H1 (cell line): ENCODE results near the gene CREB3L1. TPM values are rescaled to one million over a fixed set of nuclear protein-coding genes. Genes with fewer than 3 reads are reported as not detected.

Experiments used
- CTCF ChIA-PET: fragments of 300-600 bp; sonication (Branson Sonifier 250); formaldehyde crosslinking; loops from one replicate; lab custom pipeline; 2021; ENCODE audit not compliant: partially characterized antibody; lab: Charles Lee
- POLR2A ChIA-PET: fragments of 300-600 bp; sonication (Branson Sonifier 250); formaldehyde crosslinking; loops from one replicate; lab custom pipeline; 2021; ENCODE audit warnings: inconsistent platforms; ENCODE audit not compliant: partially characterized antibody; lab: Charles Lee
- DNase-seq, 2 experiments: peaks; one replicate each; pipeline versions ENCODE4 v3.0.0 to v3.0.0-alpha.2; 2010 to 2022; ENCODE audit warnings: low spot score in 2 of 2, low read depth in 1 of 2, mixed read lengths in 1 of 2
- FAIRE-seq: peaks from 2 replicates; lab custom pipeline; 2011; peaks lifted over from hg19 to GRCh38; lab: Jason Lieb, UNC
- H2AFZ ChIP-seq: 2 replicates; pipeline ENCODE4 v1.8.1; 2012; ENCODE audit warnings: low read length, inconsistent platforms
- H2AK5ac ChIP-seq: 2 replicates; pipeline ENCODE4 v1.6.1; 2013; ENCODE audit warnings: low read depth, low read length
- H2BK120ac ChIP-seq: replicated peaks from 2 replicates; pipeline ENCODE3; 2013; ENCODE audit warnings: low read depth, low read length, inconsistent platforms
- H2BK12ac ChIP-seq: 2 replicates; pipeline ENCODE4 v1.6.1; 2013; ENCODE audit warnings: low read depth, low read length
- H2BK15ac ChIP-seq: 2 replicates; pipeline ENCODE4 v1.6.1; 2013; ENCODE audit warnings: low read length
- H2BK20ac ChIP-seq: 2 replicates; pipeline ENCODE4 v1.6.1; 2013; ENCODE audit warnings: low read length
- H2BK5ac ChIP-seq: 2 replicates; pipeline ENCODE4 v1.6.1; 2013; ENCODE audit warnings: low read depth, low read length
- H3K14ac ChIP-seq: 2 replicates; pipeline ENCODE4 v1.6.1; 2013; ENCODE audit warnings: inconsistent platforms; ENCODE audit not compliant: insufficient read length
- H3K18ac ChIP-seq: 2 replicates; pipeline ENCODE4 v1.6.1; 2013; ENCODE audit warnings: low read length; ENCODE audit errors: extremely low read depth
- H3K23ac ChIP-seq: 2 replicates; pipeline ENCODE4 v1.6.1; 2013; ENCODE audit warnings: inconsistent platforms; ENCODE audit not compliant: insufficient read length
- H3K23me2 ChIP-seq: 2 replicates; pipeline ENCODE4 v1.6.1; 2013; ENCODE audit warnings: low read depth, low read length
- H3K27ac ChIP-seq: 2 replicates; pipeline ENCODE4 v1.6.1; 2011; ENCODE audit warnings: low read depth, low read length, inconsistent platforms
- H3K27me3 ChIP-seq, 4 experiments: replicated peaks in 1 of 4; 1 replicate in 1 of 4; 2 replicates in 3 of 4; pipeline versions ENCODE4 v1.6.1 to v1.8.1; 2011 to 2013; ENCODE audit warnings: low read length in 3 of 4, mild to moderate bottlenecking in 3 of 4, inconsistent platforms in 2 of 4, mixed read lengths in 2 of 4, moderate library complexity in 1 of 4; ENCODE audit not compliant: control insufficient read depth in 3 of 4, insufficient read depth in 3 of 4; ENCODE audit errors: extremely low read depth in 1 of 4
- H3K36me3 ChIP-seq, 4 experiments: 2 replicates each; pipeline versions ENCODE4 v1.6.1 to v1.8.1; 2011 to 2013; ENCODE audit warnings: mild to moderate bottlenecking in 4 of 4, low read length in 3 of 4, moderate library complexity in 2 of 4, control low read depth in 1 of 4, inconsistent platforms in 1 of 4; ENCODE audit not compliant: insufficient read depth in 4 of 4, control insufficient read depth in 2 of 4
- H3K4ac ChIP-seq: replicated peaks from 2 replicates; pipeline ENCODE3; 2013; ENCODE audit warnings: low read length, low read depth, mixed read lengths, inconsistent platforms; ENCODE audit not compliant: insufficient read length
- H3K4me1 ChIP-seq, 4 experiments: replicated peaks in 1 of 4; 1 replicate in 1 of 4; 2 replicates in 3 of 4; pipeline versions ENCODE4 v1.6.1 to v1.8.1; 2011 to 2013; ENCODE audit warnings: low read length in 3 of 4, inconsistent platforms in 2 of 4, mixed read lengths in 1 of 4; ENCODE audit not compliant: insufficient read depth in 4 of 4, control insufficient read depth in 3 of 4
- H3K4me2 ChIP-seq, 2 experiments: 2 replicates each; pipeline versions ENCODE4 v1.6.1 to v1.8.1; 2011 to 2013; ENCODE audit warnings: low read depth in 2 of 2, low read length in 2 of 2, control low read depth in 1 of 2, inconsistent platforms in 1 of 2, mild to moderate bottlenecking in 1 of 2; ENCODE audit not compliant: insufficient read depth in 1 of 2
- H3K4me3 ChIP-seq, 4 experiments: fragments of 200-600, 300-600 bp in 1 of 4; sonication (generic), shearing (Covaris generic), sonication (Bioruptor Twin) in 1 of 4; 2 replicates each; pipeline versions ENCODE4 v1.5.1 to v1.8.1; 2011 to 2016; ENCODE audit warnings: low read length in 4 of 4, low read depth in 3 of 4, control low read depth in 2 of 4, inconsistent platforms in 2 of 4, mild to moderate bottlenecking in 2 of 4, mixed read lengths in 1 of 4, moderate library complexity in 1 of 4; ENCODE audit not compliant: insufficient read depth in 2 of 4; ENCODE audit errors: extremely low read depth in 1 of 4
- H3K56ac ChIP-seq: replicated peaks from 2 replicates; pipeline ENCODE3; 2013; ENCODE audit warnings: low read depth, mild to moderate bottlenecking, mixed read lengths, low read length, inconsistent platforms; ENCODE audit not compliant: insufficient read length
- H3K79me1 ChIP-seq: 2 replicates; pipeline ENCODE4 v1.6.1; 2013; ENCODE audit warnings: low read depth, low read length, control low read depth
- H3K79me2 ChIP-seq, 2 experiments: 2 replicates each; pipeline versions ENCODE4 v1.6.1 to v1.8.1; 2012 to 2013; ENCODE audit warnings: low read length in 2 of 2, mild to moderate bottlenecking in 2 of 2, inconsistent platforms in 1 of 2; ENCODE audit not compliant: insufficient read depth in 2 of 2, control insufficient read depth in 1 of 2
- H3K9ac ChIP-seq, 4 experiments: replicated peaks in 1 of 4; 1 replicate in 1 of 4; 2 replicates in 3 of 4; pipeline versions ENCODE4 v1.6.1 to v1.8.1; 2011 to 2013; ENCODE audit warnings: low read depth in 3 of 4, low read length in 3 of 4, control low read depth in 2 of 4, mild to moderate bottlenecking in 2 of 4, moderate library complexity in 2 of 4, inconsistent platforms in 1 of 4; ENCODE audit errors: extremely low read depth in 1 of 4
- H3K9me3 ChIP-seq, 2 experiments: 2 replicates each; pipeline versions ENCODE4 v1.6.1 to v1.8.1; 2012 to 2013; ENCODE audit warnings: mild to moderate bottlenecking in 2 of 2, moderate library complexity in 2 of 2, control low read depth in 1 of 2, inconsistent platforms in 1 of 2, low read depth in 1 of 2, low read length in 1 of 2, mixed read lengths in 1 of 2; ENCODE audit not compliant: insufficient read depth in 2 of 2
- H4K20me1 ChIP-seq, 2 experiments: replicated peaks in 1 of 2; 2 replicates each; pipeline versions ENCODE3 to v1.8.1; 2011 to 2013; ENCODE audit warnings: inconsistent platforms in 2 of 2, low read length in 2 of 2, mild to moderate bottlenecking in 1 of 2; ENCODE audit not compliant: insufficient read depth in 2 of 2, control insufficient read depth in 1 of 2
- H4K5ac ChIP-seq: 2 replicates; pipeline ENCODE4 v1.6.1; 2013; ENCODE audit warnings: low read length, low read depth, mixed read lengths, inconsistent platforms; ENCODE audit not compliant: insufficient read length
- H4K8ac ChIP-seq: 2 replicates; pipeline ENCODE4 v1.8.0; 2013; ENCODE audit warnings: mild to moderate bottlenecking, moderate library complexity, low read length, inconsistent platforms; ENCODE audit not compliant: insufficient read depth; ENCODE audit errors: extremely low read depth
- H4K91ac ChIP-seq: replicated peaks from 2 replicates; pipeline ENCODE3; 2013; ENCODE audit warnings: low read length, mixed read lengths, inconsistent platforms; ENCODE audit not compliant: insufficient read length
- CHD1 ChIP-seq: IDR thresholded peaks from 2 replicates; pipeline ENCODE4 v1.6.1; 2012; ENCODE audit warnings: low read depth, low read length, improper control_type of control experiment
- EP300 ChIP-seq, 2 experiments: IDR thresholded peaks; 1 replicate in 1 of 2; 2 replicates in 1 of 2; pipeline ENCODE4 v1.6.1; 2011 to 2012; ENCODE audit warnings: low read depth in 2 of 2, low read length in 2 of 2, mild to moderate bottlenecking in 2 of 2, borderline replicate concordance in 1 of 2, inconsistent platforms in 1 of 2, moderate library complexity in 1 of 2
- GABPA ChIP-seq: IDR thresholded peaks from 2 replicates; pipeline ENCODE4 v1.6.1; 2011; ENCODE audit warnings: mild to moderate bottlenecking, low read length, moderate library complexity, borderline replicate concordance; ENCODE audit not compliant: insufficient read depth
- POLR2AphosphoS5 ChIP-seq: IDR thresholded peaks from 2 replicates; pipeline ENCODE4 v1.6.1; 2011; ENCODE audit warnings: low read depth, low read length
- RFX5 ChIP-seq: IDR thresholded peaks from 2 replicates; pipeline ENCODE4 v1.6.1; 2011; ENCODE audit warnings: low read depth, low read length, improper control_type of control experiment, borderline replicate concordance
- SAP30 ChIP-seq: fragments of 300-600 bp; sonication (generic); IDR thresholded peaks from 2 replicates; pipeline ENCODE4 v1.7.1; 2012; ENCODE audit warnings: low read length, moderate library complexity, mild to moderate bottlenecking, inconsistent platforms; ENCODE audit not compliant: insufficient read depth, insufficient replicate concordance
- SIX5 ChIP-seq: IDR thresholded peaks from 2 replicates; pipeline ENCODE4 v1.6.1; 2011; ENCODE audit warnings: mild to moderate bottlenecking, low read depth, low read length
- TAF1 ChIP-seq: IDR thresholded peaks from 2 replicates; pipeline ENCODE4 v1.6.1; 2011; ENCODE audit warnings: mild to moderate bottlenecking, low read depth, low read length
- TBP ChIP-seq: IDR thresholded peaks from 2 replicates; pipeline ENCODE4 v1.6.1; 2011; ENCODE audit warnings: low read depth, low read length, improper control_type of control experiment
- WGBS, 2 experiments: shearing (Covaris generic) in 1 of 2; methylation state at CpG; one replicate each; pipeline versions ENCODE4 v1.1.6 to v1.1.7; 2013 to 2015; ENCODE audit warnings: low lambda C conversion rate in 2 of 2, mixed read lengths in 2 of 2, inconsistent platforms in 1 of 2, low coverage in 1 of 2, missing lambda C conversion rate in 1 of 2; ENCODE audit not compliant: insufficient replicate concordance in 2 of 2, insufficient coverage in 1 of 2, insufficient read length in 1 of 2; ENCODE audit errors: extremely low coverage in 1 of 2, missing lambda C conversion rate in 1 of 2; 5-methylcytosine and 5-hydroxymethylcytosine counted together
- polyA plus RNA-seq, 7 experiments: library from polyadenylated mRNA; depleted of rRNA in 3 of 7; stranded (reverse) in 5 of 7; unstranded in 2 of 7; fragments of >200 nt in 5 of 7; fragments of 200-250 nt in 2 of 7; gene quantifications; 1 replicate in 5 of 7; 2 replicates in 1 of 7; 4 replicates in 1 of 7; pipeline versions ENCODE4 v1.2.1 to v1.2.3, GENCODE V29; 2011 to 2013; ENCODE audit warnings: missing spikeins in 2 of 7, mixed read lengths in 2 of 7
- total RNA-seq: library from RNA; stranded (reverse); fragmentation: NEBNext Ultra II Directional; extraction: Animal tissue kit (Norgen Biotek cat#: 25700); gene quantifications from 2 replicates; pipeline ENCODE4 v1.2.1, GENCODE V29; 2021
- TF ChIP-seq, protein P1 (sequence below), 3 experiments: IDR thresholded peaks; 1 replicate in 2 of 3; 2 replicates in 1 of 3; pipeline versions ENCODE4 v1.5.1 to v1.6.1; 2011; ENCODE audit warnings: low read length in 3 of 3, mild to moderate bottlenecking in 3 of 3, inconsistent platforms in 2 of 3, low read depth in 1 of 3, moderate library complexity in 1 of 3; ENCODE audit not compliant: insufficient read depth in 1 of 3; ENCODE audit errors: control extremely low read depth in 1 of 3

The CREB3L1 gene
- total and polyA plus RNA-seq, 2 of the 8 experiments (the other 6 are each of a cell fraction or from before 2014, with no cell fraction given) = 4.1 to 12.7 TPM

DNA sequence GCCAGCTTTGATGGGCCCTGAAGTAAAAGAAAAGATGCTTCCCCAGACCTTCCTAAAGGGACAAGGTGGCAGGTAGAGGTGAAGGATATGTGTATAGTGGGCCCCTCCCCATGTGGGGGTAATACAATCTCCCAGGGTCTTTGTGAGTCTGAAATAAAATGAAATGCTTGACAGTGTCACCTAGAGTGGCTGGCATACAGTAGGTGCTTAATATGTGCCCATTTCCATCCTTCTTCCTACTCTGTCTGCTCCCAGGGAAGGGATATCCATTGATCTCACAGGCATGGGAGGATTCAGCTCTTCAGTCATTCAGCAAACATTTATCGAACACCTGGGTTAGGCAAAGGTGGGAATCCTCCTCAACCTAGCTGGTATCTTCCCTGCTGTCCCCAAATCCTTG lies 6.1 kb upstream of the CREB3L1 start:
- FAIRE-seq = no peak
- Histone ChIP-seq H2BK5ac (no peak overlapping the region), H2AK5ac (no peak overlapping the region), H3K56ac (no peak overlapping the region), H3K36me3 (no peaks in the 10 kb centered on the region), H3K4me2 (no peak overlapping the region), H3K27ac (no peak overlapping the region), H4K91ac (peak overlapping the region; percentile 34), H4K20me1 (no peaks in the 10 kb centered on the region), H3K79me1 (no peaks in the 10 kb centered on the region), H3K27me3 (peaks cover 0 to 4% (median 4%) of the 10 kb centered on the region in 4 experiments; a peak in 2 of 7 replicates), H2BK12ac (no peak overlapping the region), H2BK120ac (no peak overlapping the region), H3K14ac (no peak overlapping the region), H4K8ac (no peak overlapping the region), H2BK20ac (no peak overlapping the region), H3K9ac (no peak overlapping the region), H3K79me2 (no peaks in the 10 kb centered on the region), H3K4me3 (no peak overlapping the region), H2BK15ac (no peak overlapping the region), H3K18ac (no peak overlapping the region), H2AFZ (no peak overlapping the region; the same call in 1 of the 2 replicates), H3K23me2 (no peaks in the 10 kb centered on the region; the same call in 1 of the 2 replicates), H3K4ac (no peak overlapping the region), H3K23ac (no peak overlapping the region), H4K5ac (no peak overlapping the region), H3K4me1 (peaks cover 2 to 11% (median 6%) of the 10 kb centered on the region in 4 experiments; a peak in 4 of 7 replicates), H3K9me3 (no peaks in the 10 kb centered on the region)
- 100% methylated on average over 1 of the region's 1 CpG; no CpG with 5 or more reads in 1 of the 2 experiments for WGBS, 2 experiments
- CTCF ChIA-PET = interaction anchor here (0.7 to 13.5 kb wide), 9 partner anchors 18 to 139 kb away, joined by 3 to 172 read pairs (median 4); no protein-coding TSS in a partner anchor
- POLR2A ChIA-PET = interaction anchor here (1.1 to 3.1 kb wide), 5 partner anchors 10 to 42 kb away, joined by 3 to 18 read pairs (median 6); no protein-coding TSS in a partner anchor
- DNase-seq = no peak
- TF ChIP-seq CHD1 = no peak
- no peak for TF ChIP-seq EP300 (IDR thresholded peaks at IDR 0.05; ENCODE audit: borderline replicate concordance in 1 of 2, low read depth in 2 of 2, low read length in 2 of 2)
- no peak for TF ChIP-seq SIX5
- TF ChIP-seq POLR2AphosphoS5 = no peak
- no peak for TF ChIP-seq TBP
- TF ChIP-seq TAF1 = no peak
- no peak for TF ChIP-seq RFX5
- TF ChIP-seq SAP30 = no peak
- TF ChIP-seq, protein P1, sequence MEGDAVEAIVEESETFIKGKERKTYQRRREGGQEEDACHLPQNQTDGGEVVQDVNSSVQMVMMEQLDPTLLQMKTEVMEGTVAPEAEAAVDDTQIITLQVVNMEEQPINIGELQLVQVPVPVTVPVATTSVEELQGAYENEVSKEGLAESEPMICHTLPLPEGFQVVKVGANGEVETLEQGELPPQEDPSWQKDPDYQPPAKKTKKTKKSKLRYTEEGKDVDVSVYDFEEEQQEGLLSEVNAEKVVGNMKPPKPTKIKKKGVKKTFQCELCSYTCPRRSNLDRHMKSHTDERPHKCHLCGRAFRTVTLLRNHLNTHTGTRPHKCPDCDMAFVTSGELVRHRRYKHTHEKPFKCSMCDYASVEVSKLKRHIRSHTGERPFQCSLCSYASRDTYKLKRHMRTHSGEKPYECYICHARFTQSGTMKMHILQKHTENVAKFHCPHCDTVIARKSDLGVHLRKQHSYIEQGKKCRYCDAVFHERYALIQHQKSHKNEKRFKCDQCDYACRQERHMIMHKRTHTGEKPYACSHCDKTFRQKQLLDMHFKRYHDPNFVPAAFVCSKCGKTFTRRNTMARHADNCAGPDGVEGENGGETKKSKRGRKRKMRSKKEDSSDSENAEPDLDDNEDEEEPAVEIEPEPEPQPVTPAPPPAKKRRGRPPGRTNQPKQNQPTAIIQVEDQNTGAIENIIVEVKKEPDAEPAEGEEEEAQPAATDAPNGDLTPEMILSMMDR (IDR thresholded peaks at IDR 0.05; ENCODE audit: control extremely low read depth in 1 of 3, insufficient read depth in 1 of 3, low read depth in 1 of 3, low read length in 3 of 3) = no peak
- TF ChIP-seq GABPA = no peak
